HepG2 (cell line): ENCODE measurements around the gene PLCG2. TPM values are rescaled to one million over a fixed set of nuclear protein-coding genes. Genes with fewer than 3 reads are reported as not detected.

Experiments
- EEA1 ChIP-seq: sonication (generic); formaldehyde crosslinking; IDR thresholded peaks from 2 replicates; pipeline ENCODE4 v1.5.1; 2020; ENCODE audit warnings: mild to moderate bottlenecking, missing genetic modification reagents, borderline replicate concordance
- EHMT2 ChIP-seq: fragments of 200-600 bp; sonication (generic); IDR thresholded peaks from 2 replicates; pipeline ENCODE4 v1.7.0; 2017; ENCODE audit warnings: antibody characterized with exemption, low read depth, low read length, borderline replicate concordance
- JARID2 ChIP-seq: sonication (generic); formaldehyde crosslinking; IDR thresholded peaks from 2 replicates; pipeline ENCODE4 v1.8.1; 2023; ENCODE audit warnings: missing genetic modification reagents, inconsistent platforms; ENCODE audit not compliant: insufficient replicate concordance
- KDM2A ChIP-seq: sonication (generic); formaldehyde crosslinking; IDR thresholded peaks from 2 replicates; pipeline ENCODE4 v1.4.0; 2020; ENCODE audit warnings: low read depth, missing genetic modification reagents, borderline replicate concordance
- KDM3A ChIP-seq: IDR thresholded peaks from 2 replicates; pipeline ENCODE4 v1.6.1; 2018; ENCODE audit warnings: low read depth, missing compliant biosample characterization
- MIXL1 ChIP-seq: IDR thresholded peaks from 2 replicates; pipeline ENCODE4 v1.6.1; 2016
- NAIF1 ChIP-seq: sonication (generic); formaldehyde crosslinking; IDR thresholded peaks from 2 replicates; pipeline ENCODE4 v1.5.0; 2020; ENCODE audit warnings: mild to moderate bottlenecking, missing genetic modification reagents, borderline replicate concordance
- NCOA2 ChIP-seq: sonication (generic); formaldehyde crosslinking; IDR thresholded peaks from 2 replicates; pipeline ENCODE4 v1.8.0; 2022; ENCODE audit warnings: inconsistent platforms
- PLRG1 ChIP-seq: fragments of 450-650 bp; conservative IDR thresholded peaks from 2 replicates; pipeline ENCODE4 v1.6.1; 2016
- TGIF2 ChIP-seq: IDR thresholded peaks from 2 replicates; pipeline ENCODE4 v1.6.1; 2016; ENCODE audit warnings: control low read depth, missing compliant biosample characterization
- XRCC5 ChIP-seq: fragments of 200-400 bp; formaldehyde crosslinking; optimal IDR thresholded peaks from 2 replicates; pipeline ENCODE3; 2017; ENCODE audit warnings: mild to moderate bottlenecking, low read length
- ZNF501 ChIP-seq: sonication (generic); formaldehyde crosslinking; IDR thresholded peaks from 2 replicates; pipeline ENCODE4 v1.5.1; 2020; ENCODE audit warnings: mild to moderate bottlenecking, moderate library complexity, missing genetic modification reagents
- polyA plus RNA-seq, 8 experiments: library from polyadenylated mRNA; depleted of rRNA in 3 of 8; stranded (reverse) in 7 of 8; unstranded in 1 of 8; fragments of >200 nt; fragmentation: Illumina TruSeq in 4 of 8; extraction: Trizol in 4 of 8; gene quantifications; 2 replicates each; pipeline versions ENCODE4 v1.2.1 to v1.2.3, GENCODE V29; 2011 to 2016; ENCODE audit warnings: low read depth in 4 of 8, missing spikeins in 1 of 8, mixed read lengths in 1 of 8; ENCODE audit not compliant: insufficient read depth in 1 of 8
- total RNA-seq, 5 experiments: library from RNA; depleted of rRNA; stranded (reverse); fragments of >200 nt; fragmentation: Illumina TruSeq; extraction: Trizol; gene quantifications; 2 replicates each; pipeline ENCODE4 v1.2.3, GENCODE V29; 2016; ENCODE audit warnings: low read depth in 1 of 5
- TF ChIP-seq, protein P1 (sequence below): IDR thresholded peaks from 2 replicates; pipeline ENCODE4 v1.4.0; 2020; ENCODE audit warnings: mild to moderate bottlenecking, missing genetic modification reagents
- TF ChIP-seq, protein P2 (sequence below): sonication (generic); formaldehyde crosslinking; conservative IDR thresholded peaks from 2 replicates; pipeline ENCODE4 v1.4.0; 2020; ENCODE audit warnings: missing genetic modification reagents
- TF ChIP-seq, protein P3 (sequence below): sonication (generic); formaldehyde crosslinking; IDR thresholded peaks from 2 replicates; pipeline ENCODE4 v1.5.1; 2020; ENCODE audit warnings: mild to moderate bottlenecking, missing genetic modification reagents, moderate library complexity
- TF ChIP-seq, protein P4 (sequence below): sonication (generic); formaldehyde crosslinking; IDR thresholded peaks from 2 replicates; pipeline ENCODE4 v1.8.1; 2023; ENCODE audit warnings: mild to moderate bottlenecking, missing genetic modification reagents
- TF ChIP-seq, protein P5 (sequence below): sonication (generic); formaldehyde crosslinking; IDR thresholded peaks from 2 replicates; pipeline ENCODE4 v1.8.1; 2023; ENCODE audit warnings: mild to moderate bottlenecking, inconsistent platforms, moderate library complexity, missing genetic modification reagents, borderline replicate concordance

Gene PLCG2
- total and polyA plus RNA-seq, 2 of the 13 experiments (the other 11 are each of a cell fraction or from before 2014, with no cell fraction given), result 0.13 to 0.18 TPM

DNA sequence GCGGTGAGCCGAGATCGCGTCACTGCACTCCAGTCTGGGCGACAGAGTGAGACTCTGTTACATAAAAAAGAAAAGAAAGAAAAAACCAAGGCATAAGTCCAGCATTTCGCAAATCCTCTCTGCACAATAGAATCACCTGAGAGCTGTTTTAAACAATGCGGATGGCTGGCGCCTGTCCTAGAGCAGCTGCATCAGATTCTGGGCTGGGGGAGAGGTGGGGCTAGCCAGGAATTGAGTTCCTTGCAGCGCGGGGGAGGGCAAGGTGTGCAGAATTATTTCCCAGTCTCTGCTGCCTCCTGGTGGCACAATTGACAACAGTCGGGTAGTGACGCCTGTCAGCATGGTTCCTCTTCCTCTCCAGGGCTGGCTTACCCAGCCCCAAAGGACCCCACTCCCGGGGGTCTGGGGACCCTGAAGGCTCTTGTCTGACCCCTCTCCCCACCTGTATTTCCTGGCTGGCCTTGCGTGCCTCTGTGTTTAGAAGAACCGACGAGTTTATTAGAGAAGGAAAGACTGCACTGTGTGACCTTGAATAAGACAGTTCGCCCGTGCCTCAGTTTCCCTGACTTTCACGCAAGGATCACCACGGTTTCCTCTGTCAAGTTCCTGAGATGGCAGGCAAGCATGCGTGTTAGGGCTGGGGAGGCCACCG lies 41.1 kb upstream of the PLCG2 start (continued):
- no peak for TF ChIP-seq EHMT2
- TF ChIP-seq, protein P1, sequence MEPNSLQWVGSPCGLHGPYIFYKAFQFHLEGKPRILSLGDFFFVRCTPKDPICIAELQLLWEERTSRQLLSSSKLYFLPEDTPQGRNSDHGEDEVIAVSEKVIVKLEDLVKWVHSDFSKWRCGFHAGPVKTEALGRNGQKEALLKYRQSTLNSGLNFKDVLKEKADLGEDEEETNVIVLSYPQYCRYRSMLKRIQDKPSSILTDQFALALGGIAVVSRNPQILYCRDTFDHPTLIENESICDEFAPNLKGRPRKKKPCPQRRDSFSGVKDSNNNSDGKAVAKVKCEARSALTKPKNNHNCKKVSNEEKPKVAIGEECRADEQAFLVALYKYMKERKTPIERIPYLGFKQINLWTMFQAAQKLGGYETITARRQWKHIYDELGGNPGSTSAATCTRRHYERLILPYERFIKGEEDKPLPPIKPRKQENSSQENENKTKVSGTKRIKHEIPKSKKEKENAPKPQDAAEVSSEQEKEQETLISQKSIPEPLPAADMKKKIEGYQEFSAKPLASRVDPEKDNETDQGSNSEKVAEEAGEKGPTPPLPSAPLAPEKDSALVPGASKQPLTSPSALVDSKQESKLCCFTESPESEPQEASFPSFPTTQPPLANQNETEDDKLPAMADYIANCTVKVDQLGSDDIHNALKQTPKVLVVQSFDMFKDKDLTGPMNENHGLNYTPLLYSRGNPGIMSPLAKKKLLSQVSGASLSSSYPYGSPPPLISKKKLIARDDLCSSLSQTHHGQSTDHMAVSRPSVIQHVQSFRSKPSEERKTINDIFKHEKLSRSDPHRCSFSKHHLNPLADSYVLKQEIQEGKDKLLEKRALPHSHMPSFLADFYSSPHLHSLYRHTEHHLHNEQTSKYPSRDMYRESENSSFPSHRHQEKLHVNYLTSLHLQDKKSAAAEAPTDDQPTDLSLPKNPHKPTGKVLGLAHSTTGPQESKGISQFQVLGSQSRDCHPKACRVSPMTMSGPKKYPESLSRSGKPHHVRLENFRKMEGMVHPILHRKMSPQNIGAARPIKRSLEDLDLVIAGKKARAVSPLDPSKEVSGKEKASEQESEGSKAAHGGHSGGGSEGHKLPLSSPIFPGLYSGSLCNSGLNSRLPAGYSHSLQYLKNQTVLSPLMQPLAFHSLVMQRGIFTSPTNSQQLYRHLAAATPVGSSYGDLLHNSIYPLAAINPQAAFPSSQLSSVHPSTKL, result peak; percentile 31
- no peak for TF ChIP-seq PLRG1
- TF ChIP-seq MIXL1 (CRISPR knock-in tag), result 0 out of 2 replicates have a peak, but pooled peaks have one; percentile 30
- TF ChIP-seq NCOA2, result 0 out of 2 replicates have a peak, but pooled peaks have one; percentile 25
- 0 out of 2 replicates have a peak, but pooled peaks have one; percentile 36 for TF ChIP-seq KDM3A
- TF ChIP-seq, protein P2, sequence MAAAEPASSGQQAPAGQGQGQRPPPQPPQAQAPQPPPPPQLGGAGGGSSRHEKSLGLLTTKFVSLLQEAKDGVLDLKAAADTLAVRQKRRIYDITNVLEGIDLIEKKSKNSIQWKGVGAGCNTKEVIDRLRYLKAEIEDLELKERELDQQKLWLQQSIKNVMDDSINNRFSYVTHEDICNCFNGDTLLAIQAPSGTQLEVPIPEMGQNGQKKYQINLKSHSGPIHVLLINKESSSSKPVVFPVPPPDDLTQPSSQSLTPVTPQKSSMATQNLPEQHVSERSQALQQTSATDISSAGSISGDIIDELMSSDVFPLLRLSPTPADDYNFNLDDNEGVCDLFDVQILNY, result no peak
- TF ChIP-seq KDM2A (CRISPR knock-in tag), result peak; percentile 78
- TF ChIP-seq JARID2, result no peak
- no peak for TF ChIP-seq TGIF2 (CRISPR knock-in tag)
- TF ChIP-seq ZNF501 (CRISPR knock-in tag), result peak; percentile 85
- TF ChIP-seq, protein P3, sequence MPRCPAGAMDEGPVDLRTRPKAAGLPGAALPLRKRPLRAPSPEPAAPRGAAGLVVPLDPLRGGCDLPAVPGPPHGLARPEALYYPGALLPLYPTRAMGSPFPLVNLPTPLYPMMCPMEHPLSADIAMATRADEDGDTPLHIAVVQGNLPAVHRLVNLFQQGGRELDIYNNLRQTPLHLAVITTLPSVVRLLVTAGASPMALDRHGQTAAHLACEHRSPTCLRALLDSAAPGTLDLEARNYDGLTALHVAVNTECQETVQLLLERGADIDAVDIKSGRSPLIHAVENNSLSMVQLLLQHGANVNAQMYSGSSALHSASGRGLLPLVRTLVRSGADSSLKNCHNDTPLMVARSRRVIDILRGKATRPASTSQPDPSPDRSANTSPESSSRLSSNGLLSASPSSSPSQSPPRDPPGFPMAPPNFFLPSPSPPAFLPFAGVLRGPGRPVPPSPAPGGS (CRISPR knock-in tag), result no peak
- no peak for TF ChIP-seq EEA1 (CRISPR knock-in tag)
- TF ChIP-seq, protein P4, sequence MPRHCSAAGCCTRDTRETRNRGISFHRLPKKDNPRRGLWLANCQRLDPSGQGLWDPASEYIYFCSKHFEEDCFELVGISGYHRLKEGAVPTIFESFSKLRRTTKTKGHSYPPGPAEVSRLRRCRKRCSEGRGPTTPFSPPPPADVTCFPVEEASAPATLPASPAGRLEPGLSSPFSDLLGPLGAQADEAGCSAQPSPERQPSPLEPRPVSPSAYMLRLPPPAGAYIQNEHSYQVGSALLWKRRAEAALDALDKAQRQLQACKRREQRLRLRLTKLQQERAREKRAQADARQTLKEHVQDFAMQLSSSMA (CRISPR knock-in tag), result no peak
- TF ChIP-seq NAIF1, result no peak
- TF ChIP-seq, protein P5, sequence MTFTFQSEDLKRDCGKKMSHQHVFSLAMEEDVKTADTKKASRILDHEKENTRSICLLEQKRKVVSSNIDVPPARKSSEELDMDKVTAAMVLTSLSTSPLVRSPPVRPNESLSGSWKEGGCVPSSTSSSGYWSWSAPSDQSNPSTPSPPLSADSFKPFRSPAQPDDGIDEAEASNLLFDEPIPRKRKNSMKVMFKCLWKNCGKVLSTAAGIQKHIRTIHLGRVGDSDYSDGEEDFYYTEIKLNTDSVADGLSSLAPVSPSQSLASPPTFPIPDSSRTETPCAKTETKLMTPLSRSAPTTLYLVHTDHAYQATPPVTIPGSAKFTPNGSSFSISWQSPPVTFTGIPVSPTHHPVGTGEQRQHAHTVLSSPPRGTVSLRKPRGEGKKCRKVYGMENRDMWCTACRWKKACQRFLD, result no peak
- peak; percentile 78 for TF ChIP-seq XRCC5
